AG08396 (cell line): ENCODE data around the gene SEMA4C.

ENCODE experiments used
- DNase-seq: peaks from one replicate; pipeline ENCODE4 v3.0.0; 2012; ENCODE audit warnings: low spot score, mixed read lengths

Gene SEMA4C

DNA sequence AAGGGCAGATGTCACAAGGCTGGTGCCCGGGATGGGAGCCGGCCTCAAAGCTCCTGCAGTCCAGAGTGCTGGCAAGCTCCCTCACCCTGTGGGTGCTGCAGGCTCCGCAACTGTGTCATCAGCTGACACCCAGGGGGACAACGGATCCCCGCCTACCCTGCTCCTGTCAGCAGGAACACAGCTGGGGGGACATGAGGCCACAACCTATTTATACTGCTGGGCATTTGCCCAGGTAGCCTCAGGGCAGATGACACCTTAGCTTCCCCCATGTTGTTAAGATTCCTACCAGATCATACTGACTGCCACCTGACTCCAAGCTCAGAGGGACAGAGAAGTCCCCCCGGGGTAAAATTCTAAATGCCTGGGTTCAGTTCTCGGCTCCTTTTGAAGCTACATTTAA is 27.3 kb downstream of the SEMA4C start:
- no peak for DNase-seq

DNA sequence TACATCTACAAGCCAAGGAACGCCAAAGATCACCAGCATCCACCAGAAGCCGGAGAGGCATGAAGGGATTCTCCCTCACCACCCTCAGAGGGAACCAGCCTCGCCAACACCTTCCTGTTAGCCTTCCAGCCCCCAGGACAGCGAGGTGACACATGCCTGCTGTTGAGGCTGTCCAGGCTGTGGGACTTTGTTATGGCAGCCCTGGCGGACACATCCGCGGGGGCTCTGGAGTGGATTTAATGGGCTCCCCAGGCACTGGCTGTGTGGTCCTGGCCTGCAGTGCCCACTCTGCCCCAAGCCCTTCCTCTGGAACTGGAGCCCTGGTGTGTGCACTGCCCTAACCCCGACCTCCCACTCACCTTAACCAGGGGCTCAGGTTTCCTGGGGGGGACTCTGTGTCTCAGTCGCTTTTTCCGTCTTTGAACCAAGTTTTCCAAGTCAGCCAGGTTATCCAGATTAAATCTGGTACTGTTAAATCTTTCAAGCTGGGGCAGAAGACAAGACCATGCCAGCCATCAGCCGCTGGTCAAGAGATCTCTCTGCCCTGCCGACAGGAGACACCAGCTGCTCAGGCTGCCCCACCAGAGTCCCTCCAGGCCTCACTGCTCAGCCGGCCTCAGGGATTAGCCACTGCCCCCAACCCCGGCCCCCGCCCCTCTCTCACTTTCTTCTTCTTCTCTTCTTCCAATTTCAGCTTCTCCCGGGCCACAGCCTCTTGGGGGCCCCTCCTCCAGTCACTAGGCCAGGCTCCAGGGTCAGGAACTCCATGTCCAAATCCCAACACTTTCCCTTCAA is 28.0 kb downstream of the SEMA4C start:
- DNase-seq, result no peak

DNA sequence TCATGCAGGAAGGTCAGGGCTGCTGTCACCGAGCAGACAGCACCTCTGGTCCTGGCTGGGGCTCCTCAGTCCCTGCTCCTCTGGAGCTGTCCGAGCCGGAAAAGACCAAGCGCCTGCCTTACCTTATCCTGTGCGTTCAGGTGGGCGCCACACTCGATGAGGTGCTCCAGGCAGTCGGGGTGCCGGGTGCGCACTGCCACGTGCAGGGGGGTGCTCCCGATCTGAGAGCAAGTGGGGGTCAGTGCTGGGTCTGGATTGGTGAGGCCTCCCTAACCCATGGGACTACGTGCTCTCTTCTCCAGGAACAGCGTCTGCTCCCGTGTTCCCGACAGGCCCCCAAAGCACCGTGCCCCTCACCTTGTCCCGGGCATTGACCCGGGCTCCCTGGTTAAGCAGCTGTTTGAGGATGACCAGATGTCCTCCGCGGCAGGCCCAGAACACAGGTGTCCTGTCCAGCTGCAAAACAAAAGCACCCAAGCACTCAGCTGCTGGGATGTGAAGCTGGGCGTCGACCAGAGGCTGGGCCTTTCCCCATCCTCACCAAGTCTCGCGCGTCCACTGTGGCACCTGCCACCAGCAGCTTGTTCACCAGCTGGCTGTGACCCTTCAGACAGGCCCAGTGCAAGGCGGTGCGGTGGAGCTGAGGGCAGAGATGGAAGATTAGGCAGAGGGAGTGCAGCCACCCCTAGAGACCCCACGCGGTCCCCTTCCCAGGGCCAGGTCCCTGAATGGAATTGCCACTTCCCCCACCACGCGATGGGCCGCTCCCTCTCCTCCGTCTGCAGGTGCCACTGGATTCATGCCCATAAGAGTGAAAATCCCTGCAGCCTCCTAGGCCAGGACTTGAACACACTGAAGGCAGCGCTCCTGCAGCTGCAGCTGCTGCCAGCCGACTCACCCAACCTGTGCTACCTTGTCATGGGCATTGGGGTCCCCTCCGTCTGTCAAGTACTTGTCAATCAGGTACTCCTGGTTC is 29.7 kb downstream of the SEMA4C start:
- DNase-seq, result no peak

DNA sequence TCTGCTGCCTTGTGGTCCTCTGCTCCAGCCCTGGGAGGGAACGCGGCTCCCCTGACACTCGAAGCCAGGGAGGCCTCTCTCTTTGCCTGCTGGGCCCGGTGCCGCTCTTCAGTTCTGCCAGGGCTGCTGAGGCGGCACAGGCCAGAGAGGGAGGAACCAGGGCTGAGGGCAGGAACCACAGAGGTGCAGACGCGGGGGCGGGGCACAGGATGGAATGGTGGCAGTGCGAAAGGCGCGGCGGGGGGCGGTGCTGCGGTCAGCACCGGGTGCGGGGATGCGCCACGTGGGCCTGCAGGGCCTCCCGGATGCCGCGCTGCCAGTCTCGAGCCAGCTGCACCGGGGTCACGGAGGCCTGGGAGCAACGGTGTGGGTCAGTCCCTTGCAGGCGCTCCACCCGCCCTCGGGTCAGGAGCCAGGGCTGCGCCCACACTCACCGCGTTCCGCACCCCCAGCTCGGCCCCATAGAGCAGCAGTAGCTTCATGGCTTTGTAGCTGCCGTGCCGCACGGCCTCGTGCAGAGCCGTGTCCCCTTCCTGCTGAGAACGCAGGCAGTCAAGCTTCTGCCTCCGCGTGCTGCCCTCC is 30.5 kb downstream of the SEMA4C start:
- no peak for DNase-seq

DNA sequence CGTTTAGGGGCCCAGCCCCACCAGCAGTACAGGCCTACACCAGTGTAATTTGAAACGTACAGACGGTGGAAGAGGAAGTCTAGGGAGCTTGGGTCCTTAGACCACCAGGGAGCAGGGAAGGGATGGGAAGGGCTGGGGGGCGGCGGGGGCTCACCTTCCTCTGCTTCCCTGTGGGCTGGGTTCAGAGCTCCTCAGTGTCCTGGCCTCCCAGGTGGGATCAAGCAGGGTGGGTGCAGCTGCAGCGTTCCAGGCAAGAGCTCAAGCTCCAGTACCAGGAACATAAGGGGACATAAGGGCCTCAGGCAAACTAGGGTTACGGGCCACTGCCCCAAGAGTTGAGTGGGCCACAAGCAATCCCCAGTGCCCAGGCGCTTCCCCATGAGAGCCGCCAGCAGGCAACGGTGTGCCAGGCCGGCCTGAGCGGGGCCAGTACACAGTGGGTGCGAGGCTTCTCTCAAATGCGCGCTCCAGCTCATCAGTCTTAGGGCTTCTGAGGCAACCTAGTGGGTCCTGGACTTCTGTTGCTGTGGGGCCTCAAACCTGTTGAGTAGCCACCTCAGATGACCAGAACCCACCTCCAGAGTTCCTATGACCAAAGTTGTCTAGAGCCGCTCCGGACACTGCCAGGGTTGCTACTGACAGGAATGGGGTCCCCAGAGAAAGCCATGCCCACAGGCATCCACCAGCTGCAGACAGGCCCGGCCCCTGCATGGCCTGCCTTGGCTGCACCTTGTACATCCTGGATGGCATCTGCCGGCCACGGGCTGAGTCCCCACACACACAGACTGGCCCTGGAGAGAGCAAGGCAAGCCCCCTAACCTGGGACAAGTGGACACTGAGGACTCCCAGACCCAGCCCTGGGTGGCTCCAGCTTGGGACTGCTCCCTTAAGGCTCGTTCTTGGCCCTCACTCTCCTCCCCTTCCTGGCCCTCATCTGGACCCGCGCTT is 31.3 kb downstream of the SEMA4C start:
- no peak for DNase-seq

DNA sequence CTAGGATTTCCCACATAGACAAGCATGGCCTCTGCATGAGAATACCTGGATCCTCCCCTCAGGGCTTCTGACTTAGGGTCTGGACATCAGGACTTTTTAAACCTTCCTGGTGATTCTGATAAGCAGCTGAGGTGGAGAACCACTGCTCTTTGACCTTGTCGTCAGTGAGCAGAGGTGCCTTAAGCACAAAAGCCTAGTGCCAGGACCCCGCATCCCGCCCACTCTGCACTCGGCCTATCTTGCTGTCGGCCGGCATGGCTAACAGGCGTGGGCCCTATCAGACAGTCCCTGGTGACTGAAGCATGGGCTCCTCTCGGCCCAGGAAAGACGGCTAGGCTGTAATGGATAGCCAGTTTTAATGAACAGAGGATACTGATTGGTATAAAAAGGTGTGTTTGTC is 32.3 kb downstream of the SEMA4C start:
- DNase-seq, result no peak

DNA sequence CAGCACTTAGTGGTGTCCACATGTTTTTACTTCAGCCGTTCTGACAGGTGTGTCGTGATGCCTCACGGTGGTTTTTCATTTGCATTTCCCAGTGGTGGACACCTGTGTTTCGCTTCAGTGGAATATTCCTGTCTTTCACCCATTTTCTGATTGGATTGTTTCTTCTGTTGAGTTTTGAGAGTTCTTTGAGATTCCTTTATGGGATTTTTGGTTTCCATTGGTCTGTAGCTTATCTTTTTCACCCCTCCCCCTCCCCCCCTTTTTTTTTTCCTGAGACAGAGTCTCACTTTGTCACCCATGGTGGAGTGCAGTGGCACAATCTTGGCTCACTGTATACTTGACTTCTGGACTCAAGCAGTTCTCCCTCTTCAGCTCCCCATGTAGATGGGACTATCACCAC is 34.0 kb downstream of the SEMA4C start:
- DNase-seq, result no peak

DNA sequence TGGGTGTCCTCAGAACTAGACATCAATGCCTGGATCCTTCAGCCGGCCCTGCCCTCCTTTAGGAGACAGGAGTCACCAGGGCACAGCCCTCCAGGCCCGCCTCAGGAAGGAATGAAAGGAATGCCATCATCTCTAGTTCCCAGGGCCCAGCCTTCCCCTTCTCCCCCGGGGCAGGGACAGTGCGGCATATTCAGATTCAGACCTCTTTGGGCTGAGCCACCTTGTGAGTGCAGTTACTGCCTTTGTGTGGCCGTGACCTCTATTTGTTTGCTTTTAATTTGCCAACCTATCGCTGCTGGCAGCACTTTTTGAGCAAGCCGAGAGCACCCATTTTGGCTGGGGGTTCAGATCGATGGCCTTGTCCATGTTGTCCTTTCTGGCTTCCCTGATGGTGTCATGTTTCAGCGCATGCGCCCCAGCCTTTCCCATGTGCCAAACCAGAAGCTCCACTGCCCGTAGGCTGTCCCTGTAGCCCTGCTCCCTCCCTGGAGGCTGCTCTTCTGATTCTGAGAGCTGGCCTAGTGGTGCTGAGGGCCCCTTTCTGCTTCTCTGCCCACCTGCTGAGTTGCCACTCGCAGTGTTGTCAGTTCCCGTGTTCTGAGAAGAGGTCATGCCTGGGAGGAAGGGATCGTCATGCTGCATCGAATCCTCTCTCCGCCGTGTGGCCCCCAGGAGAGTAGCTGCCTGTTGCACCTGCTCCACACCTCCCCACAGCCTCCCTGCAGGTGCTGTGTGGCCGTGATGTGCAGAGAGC is 36.9 kb downstream of the SEMA4C start:
- peak; percentile 74 for DNase-seq

DNA sequence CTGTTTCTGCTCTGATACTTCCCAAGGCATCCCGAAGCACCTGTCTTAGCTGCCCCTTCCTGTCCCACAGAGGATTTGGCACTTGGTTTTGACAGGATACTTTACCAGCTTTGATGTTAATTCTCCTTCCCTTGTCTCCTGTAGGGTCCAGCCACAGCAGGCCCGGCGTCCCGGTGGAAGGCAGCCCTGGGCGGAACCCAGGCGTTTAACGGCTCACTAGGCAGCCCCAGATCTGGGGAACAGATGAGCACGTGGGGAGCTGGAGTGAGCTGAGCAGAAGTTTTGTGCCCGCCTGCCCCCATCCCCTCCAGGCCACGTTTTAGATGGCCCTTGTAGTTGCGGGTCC is 37.5 kb downstream of the SEMA4C start:
- DNase-seq, result no peak

DNA sequence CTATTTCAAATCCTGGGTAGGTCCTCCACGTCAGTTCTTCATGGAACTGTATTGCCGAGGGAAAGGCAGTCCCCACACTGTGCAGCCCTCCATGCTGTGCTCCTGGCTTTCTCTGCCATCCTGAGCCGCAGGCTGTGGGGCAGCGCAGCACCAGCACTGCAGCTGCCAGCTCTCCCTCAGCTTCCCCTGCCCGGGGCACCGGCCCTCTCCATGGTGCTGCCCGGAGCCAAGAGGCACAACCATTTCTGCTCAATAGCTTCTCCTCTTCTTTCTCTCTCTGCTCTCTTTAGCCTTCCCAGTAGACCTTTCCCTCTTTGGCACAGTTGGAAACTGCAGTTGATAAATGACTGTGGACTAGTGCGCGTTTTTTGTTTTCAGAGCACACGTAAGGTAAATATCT is 38.2 kb downstream of the SEMA4C start:
- no peak for DNase-seq

DNA sequence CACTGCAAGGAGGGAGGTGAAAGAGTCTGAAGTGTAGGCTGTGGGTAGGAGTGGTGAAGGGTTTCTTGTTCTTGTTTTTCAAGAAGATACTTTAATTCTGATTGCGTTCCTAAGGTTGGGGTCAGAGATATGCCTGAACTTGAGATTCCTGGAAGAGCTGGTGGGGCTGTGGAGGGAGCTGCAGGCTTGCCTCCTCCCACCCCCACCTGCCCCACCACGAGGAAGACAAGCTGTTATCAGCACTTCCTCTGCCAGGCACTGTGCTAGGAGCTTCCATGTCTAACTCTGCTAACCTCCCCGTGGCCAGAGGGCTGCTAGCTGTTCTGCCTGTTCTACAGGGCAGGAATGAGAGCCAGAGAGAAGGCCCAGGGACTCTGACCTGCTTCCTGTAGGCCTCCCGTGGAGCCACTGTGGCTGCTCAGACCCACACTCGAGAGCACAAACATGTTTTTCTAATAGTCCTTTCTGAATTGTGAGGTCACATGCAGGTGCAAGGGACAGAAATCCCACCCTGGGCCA is 39.8 kb downstream of the SEMA4C start:
- no peak for DNase-seq

DNA sequence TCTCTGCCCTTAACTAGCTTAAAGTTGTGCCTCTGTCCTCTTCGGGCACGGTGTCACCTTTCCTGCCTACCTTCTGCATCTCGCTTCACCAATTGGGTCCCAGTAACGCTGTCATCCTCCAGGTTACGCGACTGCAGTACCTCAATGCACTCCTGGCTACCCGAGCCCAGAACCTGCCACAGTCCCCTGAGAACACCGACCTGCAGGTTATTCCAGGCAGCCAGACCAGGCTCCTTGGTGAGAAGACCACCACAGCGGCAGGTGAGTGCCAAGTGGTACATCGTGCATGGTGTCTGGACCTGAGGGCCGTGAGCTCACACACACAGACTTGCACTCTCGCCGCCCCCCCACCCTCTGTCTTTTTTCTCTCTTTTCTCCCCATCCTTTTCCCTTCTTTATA is 41.0 kb downstream of the SEMA4C start:
- DNase-seq, result no peak

DNA sequence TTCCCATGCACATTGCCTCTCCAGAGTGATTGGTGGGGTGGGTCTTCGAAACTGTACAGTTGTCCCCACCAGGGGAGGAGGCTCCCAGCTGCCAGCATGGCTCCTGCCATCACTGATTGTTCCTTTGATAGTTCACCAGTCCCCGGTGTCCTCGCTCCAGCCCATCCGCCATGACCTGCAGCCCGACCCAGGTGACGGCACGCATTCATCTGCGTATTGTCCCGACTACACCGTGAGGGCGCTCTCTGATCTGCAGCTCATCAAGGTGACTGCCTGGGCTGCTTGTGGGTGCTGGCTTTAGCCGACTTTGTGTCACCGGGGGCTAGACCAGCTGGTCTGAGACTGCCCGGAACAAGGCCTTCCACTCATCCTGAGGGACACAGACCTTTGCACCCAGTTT is 41.4 kb downstream of the SEMA4C start:
- DNase-seq, result no peak

DNA sequence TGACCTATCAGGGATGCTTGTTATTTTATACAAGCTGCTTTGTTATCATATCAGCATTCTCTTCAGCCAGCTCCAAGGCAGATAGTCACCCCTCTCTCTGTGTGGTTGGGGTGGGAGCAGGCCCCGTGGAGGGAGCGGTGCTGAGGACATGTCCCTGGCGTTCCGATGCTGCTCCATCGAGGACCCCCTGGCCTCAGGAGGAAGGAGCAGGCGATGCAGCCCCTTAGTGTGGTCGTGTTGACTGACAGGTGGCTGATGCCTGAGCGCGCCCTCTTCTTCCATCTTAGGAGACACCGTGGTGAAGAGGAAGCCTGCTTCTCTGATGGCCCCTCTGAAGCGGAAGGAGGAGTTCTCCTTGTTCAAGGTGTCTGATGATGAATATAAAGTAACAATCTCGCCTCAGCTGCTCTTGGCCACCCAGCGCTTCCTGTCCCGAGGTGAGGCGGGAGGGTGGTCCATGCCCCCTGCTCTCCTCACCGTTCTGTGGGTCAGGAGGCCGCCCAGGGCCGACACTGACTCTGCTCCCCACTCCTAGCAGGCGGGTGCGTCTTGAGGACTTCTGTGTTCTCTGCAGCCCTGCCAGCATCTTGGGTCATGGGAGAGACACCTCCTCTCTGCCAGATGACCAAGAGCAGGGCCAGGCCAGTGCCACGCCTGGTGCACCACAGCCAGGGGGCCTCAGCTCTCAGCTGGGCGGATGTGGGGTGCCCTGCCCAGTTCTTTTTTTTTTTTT is 43.2 kb downstream of the SEMA4C start:
- DNase-seq, result no peak

DNA sequence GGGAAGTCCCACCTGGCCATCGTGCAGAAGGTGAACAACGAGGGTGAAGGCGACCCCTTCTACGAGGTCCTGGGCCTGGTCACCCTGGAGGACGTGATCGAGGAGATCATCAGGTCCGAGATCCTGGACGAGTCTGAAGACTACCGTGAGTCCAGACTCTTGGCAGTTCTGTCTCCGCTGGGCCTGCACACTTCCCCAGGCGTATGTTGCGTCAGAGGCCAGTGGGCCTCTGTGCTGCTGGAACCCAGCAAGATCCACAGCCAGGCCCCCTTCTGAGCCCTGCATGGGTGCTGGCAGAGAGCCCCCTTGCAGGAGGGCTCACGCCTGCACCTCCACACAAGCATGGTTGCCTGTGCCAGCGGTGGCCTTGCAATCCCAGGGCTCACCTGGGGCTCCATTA is 44.8 kb downstream of the SEMA4C start:
- no peak for DNase-seq

DNA sequence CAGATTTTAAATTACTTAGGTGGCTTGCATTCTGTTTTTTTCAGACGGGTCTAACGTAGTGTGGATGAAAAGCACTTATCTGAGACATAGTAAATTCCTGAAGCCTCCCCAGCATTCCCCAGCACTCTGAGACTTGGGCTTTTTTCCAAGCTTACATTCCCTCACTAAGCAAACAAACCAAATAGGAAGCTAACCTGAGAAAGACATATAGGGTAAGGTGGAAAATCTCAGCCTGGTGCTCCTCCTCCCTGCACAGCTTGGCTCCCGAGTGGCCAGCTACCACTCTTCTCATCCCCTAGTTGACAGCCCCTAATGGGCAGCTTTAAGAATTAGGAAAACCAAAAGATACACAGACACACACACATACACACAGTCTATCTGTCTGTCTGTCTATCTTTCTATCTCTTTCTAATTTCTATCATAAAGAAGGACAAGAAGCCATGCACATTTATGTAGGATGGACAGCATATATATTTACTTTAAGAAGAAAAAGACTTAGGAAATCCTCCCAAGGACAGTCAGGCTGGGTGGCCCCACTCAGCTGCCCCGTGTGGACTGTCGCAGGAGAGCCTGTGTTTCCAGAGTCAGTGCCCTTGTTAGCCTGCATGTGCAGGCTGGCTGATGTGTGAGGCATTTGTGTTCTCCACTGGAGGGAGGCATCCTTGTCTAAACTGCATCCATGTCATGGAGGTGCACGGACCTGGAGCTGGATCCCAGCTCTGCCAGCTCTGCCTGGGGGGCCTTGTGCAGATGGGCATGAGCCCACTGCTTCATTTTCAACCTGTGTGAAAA is 45.6 kb downstream of the SEMA4C start:
- peak; percentile 65 for DNase-seq

DNA sequence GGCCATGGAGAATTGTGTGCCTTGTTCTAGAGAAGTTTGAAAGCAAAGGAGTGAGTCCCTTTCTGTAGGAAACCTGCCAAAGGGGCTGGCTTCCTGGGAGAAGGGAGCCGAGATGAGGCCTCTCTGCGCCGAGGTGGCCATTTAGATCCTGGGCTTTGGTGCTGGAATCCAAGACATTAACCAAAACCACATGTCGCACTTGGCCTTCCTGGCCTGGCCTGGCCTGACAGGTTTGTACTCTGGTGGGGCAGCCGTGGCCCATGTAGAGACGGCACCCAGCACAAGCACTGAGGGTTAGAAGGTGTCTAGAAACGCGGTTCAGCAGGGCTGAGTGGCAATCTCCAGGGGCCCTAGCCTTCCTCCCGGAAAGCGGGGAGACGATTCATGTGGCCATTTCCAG is 46.7 kb downstream of the SEMA4C start:
- DNase-seq, result no peak

DNA sequence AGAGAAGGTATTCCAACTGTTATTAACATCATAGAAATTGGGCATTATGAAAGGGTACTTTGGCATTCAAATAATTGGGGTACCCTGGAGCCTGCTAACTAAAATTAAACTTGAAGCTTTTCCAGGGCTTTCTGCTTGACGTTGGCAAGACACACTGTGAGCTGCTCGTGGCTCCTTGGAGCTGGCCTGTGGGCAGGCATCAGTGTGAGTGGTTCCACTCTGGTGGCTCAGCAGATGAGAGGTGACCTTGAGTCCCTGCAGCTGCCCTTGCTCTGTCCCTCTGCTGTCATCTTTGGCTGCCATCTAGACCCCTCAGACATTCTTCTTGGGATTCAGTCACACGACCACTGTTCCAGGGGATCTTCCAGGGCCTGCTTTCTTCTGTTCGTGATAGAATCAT is 47.1 kb downstream of the SEMA4C start:
- DNase-seq, result no peak

DNA sequence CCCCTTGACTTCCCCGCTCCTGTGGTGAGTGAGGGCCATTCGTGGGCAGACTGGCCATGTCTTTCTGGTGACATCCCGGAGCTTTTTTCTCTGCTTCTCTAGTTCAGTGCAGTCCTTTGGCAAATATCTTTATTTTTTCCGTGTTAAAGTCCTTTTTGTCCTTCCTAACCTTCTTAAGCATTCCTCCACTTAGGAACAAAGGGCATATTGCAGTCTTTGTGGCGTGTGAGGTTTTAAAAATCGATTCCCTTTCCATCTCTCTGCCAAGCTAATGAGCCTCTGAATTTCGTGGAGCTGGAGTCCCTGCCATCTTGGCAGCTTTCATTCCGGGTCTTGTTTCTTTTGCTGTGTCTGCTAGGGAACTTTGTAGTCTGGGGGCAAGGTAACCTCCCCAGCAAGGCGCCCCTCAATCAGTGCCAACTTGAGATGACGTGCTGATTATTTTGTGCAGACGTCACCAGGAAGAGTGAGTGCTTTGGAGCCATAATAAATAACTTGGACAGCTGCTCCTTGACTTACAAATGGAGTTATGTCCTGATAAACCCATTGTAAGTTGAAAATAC is 48.7 kb downstream of the SEMA4C start:
- no peak for DNase-seq
